Ishikawa (cell line): ENCODE measurements around the gene PIEZO2.

ENCODE experiments used
- CEBPB ChIP-seq: IDR thresholded peaks from 2 replicates; pipeline ENCODE4 v1.6.1; 2012
- CREB1 ChIP-seq: IDR thresholded peaks from 2 replicates; pipeline ENCODE4 v1.6.1; 2012; ENCODE audit warnings: low read depth
- EP300 ChIP-seq: IDR thresholded peaks from 2 replicates; pipeline ENCODE4 v1.6.1; 2012; ENCODE audit warnings: borderline replicate concordance
- FOXM1 ChIP-seq: IDR thresholded peaks from 2 replicates; pipeline ENCODE4 v1.6.1; 2012; ENCODE audit warnings: low read depth, borderline replicate concordance
- MAX ChIP-seq: IDR thresholded peaks from 2 replicates; pipeline ENCODE4 v1.6.1; 2012
- NFIC ChIP-seq: IDR thresholded peaks from 2 replicates; pipeline ENCODE4 v1.6.1; 2012
- RAD21 ChIP-seq: IDR thresholded peaks from 2 replicates; pipeline ENCODE4 v1.6.1; 2012; ENCODE audit warnings: low read depth
- TAF1 ChIP-seq: IDR thresholded peaks from 2 replicates; pipeline ENCODE4 v1.6.1; 2012; ENCODE audit warnings: low read depth, mild to moderate bottlenecking
- TCF12 ChIP-seq: IDR thresholded peaks from 2 replicates; pipeline ENCODE4 v1.6.1; 2012; ENCODE audit warnings: low read depth
- TEAD4 ChIP-seq: IDR thresholded peaks from 2 replicates; pipeline ENCODE4 v1.6.1; 2012
- YY1 ChIP-seq: IDR thresholded peaks from 2 replicates; pipeline ENCODE4 v1.6.1; 2012; ENCODE audit warnings: low read depth
- TF ChIP-seq, protein P1 (sequence below): IDR thresholded peaks from 2 replicates; pipeline ENCODE4 v1.6.1; 2012; ENCODE audit warnings: low read depth, mild to moderate bottlenecking
- TF ChIP-seq, protein P2 (sequence below): IDR thresholded peaks from 2 replicates; pipeline ENCODE4 v1.6.1; 2012

DNA sequence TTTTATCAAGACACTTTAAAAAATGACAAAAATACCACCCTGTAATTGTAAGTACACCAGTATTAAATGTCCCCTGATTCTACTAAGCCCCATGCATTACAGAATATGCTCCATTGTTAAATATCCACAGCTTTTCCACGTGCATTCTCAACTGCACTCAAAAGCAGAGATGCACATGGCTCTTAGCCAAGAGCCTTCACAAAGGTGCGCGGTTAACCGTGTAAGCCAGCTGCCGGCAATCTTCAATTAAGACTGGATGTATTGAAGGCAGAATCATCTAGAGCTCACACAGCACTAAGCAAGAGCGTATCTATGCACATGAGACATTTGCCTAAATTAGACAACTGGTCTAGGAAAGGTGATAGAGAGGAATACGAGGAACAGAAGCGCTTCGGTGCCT, 345.2 kb downstream of the PIEZO2 start:
- TF ChIP-seq TEAD4 (no peak), EP300 (no peak), TCF12 (no peak), RAD21 (no peak), YY1 (no peak), CEBPB (no peak), FOXM1 (no peak), CREB1 (no peak), MAX (no peak), NFIC (no peak), TAF1 (no peak)
- TF ChIP-seq, protein P1, sequence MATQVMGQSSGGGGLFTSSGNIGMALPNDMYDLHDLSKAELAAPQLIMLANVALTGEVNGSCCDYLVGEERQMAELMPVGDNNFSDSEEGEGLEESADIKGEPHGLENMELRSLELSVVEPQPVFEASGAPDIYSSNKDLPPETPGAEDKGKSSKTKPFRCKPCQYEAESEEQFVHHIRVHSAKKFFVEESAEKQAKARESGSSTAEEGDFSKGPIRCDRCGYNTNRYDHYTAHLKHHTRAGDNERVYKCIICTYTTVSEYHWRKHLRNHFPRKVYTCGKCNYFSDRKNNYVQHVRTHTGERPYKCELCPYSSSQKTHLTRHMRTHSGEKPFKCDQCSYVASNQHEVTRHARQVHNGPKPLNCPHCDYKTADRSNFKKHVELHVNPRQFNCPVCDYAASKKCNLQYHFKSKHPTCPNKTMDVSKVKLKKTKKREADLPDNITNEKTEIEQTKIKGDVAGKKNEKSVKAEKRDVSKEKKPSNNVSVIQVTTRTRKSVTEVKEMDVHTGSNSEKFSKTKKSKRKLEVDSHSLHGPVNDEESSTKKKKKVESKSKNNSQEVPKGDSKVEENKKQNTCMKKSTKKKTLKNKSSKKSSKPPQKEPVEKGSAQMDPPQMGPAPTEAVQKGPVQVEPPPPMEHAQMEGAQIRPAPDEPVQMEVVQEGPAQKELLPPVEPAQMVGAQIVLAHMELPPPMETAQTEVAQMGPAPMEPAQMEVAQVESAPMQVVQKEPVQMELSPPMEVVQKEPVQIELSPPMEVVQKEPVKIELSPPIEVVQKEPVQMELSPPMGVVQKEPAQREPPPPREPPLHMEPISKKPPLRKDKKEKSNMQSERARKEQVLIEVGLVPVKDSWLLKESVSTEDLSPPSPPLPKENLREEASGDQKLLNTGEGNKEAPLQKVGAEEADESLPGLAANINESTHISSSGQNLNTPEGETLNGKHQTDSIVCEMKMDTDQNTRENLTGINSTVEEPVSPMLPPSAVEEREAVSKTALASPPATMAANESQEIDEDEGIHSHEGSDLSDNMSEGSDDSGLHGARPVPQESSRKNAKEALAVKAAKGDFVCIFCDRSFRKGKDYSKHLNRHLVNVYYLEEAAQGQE: no peak
- TF ChIP-seq, protein P2, sequence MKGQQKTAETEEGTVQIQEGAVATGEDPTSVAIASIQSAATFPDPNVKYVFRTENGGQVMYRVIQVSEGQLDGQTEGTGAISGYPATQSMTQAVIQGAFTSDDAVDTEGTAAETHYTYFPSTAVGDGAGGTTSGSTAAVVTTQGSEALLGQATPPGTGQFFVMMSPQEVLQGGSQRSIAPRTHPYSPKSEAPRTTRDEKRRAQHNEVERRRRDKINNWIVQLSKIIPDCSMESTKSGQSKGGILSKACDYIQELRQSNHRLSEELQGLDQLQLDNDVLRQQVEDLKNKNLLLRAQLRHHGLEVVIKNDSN: no peak
